GM19043 (cell line): Measurements from ENCODE around the gene RTF1.

Experiments
- ATAC-seq: cut with Tn5 transposase; IDR thresholded peaks from one replicate; pipeline ENCODE4 v1.9.1; 2021; ENCODE audit warnings: low read depth; ENCODE audit not compliant: unreplicated experiment

Gene RTF1

DNA sequence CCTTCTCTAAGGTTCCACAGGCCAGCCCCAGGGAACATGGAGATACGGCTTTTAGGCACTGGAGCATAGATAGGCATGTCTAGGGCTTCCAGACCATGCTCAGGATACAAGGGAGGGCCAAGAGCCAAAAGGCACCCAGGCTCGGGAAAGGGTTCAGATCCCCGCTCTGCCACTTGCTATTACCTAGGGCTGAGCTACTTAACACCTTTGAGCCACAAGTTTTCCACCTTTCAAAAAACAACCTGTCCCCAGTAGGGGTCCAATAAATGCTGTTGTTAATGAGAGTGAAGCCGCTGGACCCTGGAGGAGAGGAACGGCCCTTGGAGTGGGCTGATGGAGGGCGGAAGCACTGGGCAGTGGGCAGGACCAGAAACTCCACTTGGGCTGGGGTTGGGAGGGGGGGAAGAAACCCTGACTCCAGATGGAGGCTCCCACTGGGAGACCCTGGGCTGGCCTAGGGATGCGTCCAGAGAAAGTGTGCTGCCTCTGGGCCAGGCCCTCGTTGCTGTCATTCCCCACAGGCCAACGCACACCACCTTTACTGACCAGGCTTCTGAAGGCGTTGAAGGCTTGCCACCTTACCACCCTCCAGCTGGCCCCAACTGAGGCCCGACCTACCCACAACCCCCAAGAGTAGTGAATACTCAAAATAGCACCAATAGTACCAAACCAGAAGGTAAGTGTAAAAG, 68.2 kb downstream of the RTF1 start:
- no peak for ATAC-seq

DNA sequence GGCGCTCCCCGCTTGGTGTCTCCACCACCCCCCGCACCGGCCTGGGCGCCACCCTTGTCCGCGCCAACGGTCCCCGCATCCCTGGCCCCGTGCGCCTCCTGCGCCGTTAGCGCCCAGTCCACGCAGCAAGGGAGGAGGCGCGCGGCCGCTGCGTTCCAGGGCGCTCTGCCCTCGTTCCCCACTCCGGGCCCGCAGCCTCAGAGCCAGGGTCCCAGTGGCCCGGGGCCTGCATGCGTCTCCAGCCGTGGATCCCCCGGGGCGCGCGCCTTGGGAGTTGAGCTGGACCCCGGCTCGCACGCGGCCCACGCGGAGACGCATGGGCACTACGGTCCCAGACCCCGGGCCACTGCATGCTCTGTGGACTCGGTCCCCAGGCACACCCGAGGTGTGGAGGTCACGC, 69.4 kb downstream of the RTF1 start:
- no peak for ATAC-seq

DNA sequence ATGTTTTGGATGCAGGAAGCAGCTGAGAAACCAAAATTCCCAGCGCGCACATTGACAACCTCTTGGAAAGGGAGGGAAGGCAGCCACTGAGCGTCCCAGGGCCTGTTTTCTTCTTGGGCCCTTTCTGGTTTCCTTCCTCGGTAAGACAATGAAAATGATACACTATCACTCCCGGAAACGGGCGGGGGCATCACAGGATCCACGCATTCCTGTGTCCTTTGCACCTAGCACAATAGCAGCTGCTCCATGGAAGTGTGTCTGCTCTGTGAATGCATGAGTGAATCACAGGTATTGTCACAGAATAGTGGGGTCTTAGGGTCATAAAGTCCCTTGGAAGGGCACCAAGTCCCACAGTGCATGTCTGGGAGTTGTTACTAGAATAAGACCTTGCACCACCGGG, 70.5 kb downstream of the RTF1 start:
- ATAC-seq = no peak

DNA sequence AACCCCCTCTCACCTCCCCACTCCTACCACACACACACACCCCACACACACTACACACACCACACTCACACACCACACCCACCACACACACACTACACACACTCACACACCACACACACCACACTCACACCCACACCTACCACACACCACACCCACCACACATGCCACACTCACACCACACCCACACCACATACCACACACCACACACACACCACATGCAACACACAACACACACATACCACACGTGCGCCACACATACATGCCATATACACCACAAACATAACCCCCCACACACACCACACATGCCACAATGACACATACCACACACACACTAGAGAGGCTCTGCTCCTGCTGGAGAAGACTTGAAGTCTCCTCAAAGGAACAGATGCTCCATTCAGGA, 70.9 kb downstream of the RTF1 start:
- no peak for ATAC-seq

DNA sequence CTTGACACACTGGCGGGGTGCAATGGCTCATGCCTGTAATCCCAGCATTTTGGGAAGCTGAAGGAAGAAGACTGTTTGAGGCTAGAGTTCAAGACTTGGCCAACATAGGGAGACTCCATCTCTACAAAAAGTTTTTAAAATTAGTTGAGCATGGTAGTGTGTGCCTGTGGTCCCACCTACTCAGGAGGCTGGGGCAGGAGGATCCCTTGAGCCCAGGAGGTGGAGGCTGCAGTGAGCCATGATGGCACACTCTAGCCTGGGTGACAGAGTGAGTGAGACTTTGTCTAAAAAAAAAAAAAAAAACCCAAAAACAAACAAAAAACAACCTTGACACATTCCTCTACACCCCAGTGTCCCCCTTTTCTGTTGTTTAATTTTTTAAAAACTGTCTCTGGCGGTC, 72.7 kb downstream of the RTF1 start:
- no peak for ATAC-seq

DNA sequence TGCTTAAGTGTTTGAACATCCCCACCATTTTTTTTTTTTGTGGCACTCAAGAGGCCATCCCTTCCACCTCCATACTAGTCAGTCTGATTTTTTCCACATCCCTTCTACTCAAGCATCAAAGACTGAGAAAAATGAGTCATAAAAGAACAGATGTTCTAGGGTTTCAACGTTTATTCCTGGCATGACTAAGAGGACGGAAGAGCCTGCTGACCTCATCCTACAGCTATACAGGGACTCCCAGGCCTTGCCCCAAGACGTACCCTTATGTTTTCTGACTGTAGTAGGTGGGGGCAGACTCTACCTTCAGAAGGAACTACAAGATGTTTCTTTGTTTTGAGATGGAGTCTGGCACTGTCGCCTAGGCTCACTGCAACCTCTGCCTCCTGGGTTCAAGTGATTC, 73.5 kb downstream of the RTF1 start:
- no peak for ATAC-seq

DNA sequence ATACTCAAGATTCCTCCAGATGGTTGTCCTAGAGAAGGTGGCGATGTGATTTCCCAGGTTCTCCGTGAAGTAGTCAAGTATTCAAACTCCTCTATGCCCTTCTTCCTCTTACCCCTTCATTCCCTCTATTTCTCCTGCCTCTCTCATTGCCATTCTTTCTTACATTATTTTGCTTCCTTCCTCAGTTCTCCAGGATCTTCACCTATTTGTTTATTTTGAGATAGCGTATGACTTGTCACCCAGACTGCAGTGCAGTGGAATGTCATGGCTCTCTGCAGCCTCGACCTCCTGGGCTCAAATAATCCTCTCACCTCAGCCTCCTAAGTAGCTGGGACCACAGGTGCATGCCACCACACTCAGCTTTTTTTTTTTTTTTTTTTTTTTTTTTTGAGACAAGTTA, 75.0 kb downstream of the RTF1 start:
- ATAC-seq = no peak

DNA sequence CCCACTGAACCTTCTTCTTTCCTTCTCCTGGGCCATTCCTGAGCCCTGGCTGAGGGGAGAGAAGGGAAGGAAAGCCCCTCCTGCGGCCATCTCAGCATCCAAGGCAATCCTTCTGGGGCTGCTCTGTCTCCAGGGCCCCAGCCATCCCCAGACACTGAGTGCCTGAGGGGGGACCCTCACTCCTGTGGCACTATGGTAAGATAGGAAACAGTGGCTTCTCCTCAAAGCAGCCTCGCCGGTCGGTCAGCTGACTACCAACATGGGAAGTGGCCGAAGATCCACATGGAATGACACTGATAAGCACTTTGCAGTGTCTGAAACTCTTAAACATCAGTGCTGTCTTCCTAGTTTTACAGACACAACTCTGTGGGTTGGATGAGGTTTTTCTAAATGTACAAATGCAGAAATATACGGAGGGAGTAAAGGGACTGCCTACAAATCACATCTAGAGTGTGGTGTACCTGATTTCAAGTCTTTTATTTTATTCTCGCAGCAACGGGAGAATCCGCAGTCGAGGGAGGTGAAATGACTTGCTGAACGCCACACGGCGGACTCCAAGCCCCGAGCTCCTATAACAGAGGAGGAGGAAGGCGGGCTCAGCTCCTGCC, 75.8 kb downstream of the RTF1 start:
- no peak for ATAC-seq

DNA sequence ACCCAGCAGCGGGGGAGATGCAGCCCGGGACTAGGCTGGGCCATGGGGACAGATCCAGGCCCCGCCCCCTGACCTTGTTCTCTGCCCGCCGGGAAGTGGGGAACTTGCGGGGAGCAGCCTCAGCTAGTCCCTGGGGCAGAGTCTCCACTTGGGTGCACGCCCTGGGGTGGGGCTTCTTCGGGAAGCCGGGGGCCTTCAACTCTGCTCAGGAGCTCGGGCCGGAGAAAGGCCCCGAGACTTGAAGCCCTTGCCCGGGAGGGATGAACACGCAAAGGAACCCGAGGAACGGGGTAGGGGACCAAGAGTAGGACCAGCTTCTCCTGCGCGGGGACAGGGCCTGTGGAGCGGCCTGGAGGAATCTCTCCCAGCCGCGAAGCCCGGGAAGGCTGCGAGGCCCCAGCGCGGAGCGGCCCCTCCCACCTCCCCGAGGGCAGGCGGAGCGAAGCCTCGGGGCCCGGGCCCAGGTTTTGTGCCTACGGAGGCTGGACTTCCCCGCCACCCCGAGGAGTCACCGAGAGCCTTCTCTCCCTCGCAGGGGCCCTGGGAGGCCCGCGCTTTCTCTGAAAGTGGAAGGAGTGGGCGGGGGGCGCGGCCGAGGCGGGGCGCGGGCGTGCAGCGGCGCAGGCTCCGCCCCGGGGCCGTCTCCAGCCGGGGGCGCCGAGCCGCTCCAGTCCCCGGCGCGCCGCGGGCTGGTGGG, 76.5 kb downstream of the RTF1 start, which contains the start of gene ITPKA:
Gene ITPKA (plus strand): TSS at position 670 of the 697 bp plus-strand sequence. CDS start 54 bp downstream, outside the sequence.
- no peak for ATAC-seq

DNA sequence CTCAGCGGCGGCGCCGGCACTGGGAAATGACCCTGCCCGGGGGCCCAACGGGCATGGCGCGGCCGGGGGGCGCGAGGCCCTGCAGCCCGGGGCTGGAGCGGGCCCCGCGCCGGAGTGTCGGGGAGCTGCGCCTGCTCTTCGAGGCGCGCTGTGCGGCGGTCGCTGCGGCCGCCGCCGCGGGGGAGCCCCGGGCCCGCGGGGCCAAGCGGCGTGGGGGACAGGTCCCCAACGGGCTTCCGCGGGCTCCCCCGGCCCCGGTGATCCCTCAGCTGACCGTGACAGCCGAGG, 77.0 kb downstream of the RTF1 start:
- ATAC-seq = no peak

DNA sequence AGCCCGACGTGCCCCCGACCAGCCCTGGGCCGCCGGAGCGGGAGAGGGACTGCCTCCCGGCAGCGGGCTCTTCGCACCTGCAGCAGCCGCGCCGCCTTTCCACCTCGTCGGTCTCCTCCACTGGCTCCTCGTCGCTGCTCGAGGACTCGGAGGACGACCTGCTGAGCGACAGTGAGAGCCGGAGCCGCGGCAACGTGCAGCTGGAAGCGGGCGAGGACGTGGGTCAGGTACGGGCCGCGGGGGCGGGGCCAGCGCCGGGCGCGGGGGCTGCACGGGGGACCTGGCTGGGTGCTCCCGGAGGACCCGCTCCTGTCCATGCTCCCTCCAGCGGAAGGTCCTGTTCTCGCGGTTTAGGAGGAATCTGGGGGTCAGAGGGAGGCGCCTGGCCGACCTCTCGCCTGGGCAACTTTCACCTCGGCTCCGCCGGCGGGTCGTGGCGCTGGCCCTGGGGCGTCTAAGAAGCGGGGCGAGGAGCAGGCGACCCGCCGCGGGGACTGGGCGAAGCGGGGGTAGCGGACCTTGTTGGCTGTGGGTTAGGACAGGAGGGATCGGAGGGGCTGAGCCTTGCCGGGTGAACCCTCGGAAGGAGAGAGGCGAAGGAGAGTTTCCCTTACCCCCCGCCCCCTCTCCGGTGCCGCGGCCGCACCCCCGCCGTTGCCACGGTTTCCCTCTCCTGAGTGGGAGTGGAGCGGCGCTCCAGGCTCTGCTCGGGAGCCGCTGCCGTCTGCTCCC, 77.5 kb downstream of the RTF1 start:
- ATAC-seq = no peak

DNA sequence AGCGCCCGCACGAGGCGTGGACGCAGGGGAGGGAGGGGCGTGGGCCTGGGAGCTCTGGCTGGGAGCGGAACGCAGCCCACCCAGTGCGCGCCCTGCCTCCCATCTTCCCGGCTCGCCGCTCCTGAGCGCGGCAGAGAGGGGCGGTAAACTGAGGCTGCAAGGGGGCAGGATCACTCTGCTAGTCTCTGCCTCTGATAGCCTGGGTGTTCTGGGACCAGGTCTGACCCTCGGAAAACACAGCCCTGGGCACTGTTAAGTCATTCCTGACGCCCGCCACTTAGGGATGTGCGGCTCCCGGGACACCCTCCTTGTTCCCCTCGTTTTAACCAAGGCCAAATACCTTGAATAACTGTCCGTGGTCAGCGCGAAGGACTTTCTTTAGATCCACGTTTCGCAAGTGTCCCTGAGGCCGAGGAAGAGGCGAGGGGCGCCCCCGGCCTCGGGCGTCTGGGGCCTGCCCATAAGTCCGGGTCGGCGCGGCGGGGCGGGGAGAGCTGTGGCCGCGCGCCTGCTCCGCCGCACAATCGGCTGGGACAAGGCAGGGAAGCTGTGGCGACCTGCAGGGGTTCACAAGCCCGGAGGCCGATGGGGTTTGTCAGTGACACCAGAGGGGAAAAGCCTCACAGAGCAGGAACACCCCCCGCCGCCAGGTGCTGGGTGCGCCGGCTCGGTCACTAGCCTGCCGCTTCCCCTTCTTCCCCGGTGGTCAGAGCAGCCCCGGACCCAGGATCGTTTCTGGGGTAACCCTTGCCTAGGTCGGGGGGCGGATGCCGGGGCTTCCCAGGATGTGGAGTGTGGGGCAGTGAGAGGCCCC, 78.2 kb downstream of the RTF1 start:
- no peak for ATAC-seq

DNA sequence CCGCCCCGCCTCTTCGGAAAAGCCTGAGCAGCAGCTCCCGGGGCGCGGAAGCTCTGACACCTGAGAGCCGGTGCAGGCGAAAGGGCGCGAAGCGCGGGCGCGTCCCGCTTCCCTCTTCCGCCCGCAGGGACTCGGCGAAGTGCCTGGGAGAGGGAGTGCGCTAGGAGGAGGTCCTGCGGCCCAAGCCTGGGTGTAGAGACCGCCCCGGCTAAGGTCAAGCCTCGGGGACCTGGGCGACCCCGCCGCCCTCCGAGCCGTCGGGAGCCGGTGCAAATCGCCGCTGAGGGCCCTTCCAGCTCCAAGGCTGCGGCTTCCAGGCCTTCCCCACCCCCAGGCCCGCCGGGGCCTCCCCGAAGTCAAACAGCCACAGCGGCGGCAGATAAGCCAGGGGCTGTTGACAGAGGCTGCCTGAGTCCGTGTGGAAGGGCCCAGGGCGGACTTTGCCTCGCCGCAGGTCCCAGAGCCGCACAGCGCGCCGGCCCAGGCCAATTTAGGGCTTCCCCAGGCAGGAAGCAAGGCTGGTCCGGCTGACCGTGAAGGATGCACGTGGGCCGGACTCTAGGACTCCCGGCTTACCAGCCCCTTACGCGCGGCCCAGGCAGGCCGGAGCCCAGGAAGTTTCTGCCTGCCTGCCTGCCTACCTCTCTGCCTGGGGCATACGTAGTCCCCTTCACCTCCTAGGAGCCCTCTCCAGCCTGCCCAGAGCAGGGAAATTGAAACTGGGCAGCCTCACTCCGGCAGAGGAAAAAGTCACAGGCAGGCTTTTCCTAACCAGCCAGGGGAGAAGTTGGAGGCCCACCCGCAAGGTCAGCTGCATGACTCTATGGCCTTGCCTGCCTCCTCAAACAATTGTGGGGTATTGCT, 79.1 kb downstream of the RTF1 start:
- no peak for ATAC-seq

DNA sequence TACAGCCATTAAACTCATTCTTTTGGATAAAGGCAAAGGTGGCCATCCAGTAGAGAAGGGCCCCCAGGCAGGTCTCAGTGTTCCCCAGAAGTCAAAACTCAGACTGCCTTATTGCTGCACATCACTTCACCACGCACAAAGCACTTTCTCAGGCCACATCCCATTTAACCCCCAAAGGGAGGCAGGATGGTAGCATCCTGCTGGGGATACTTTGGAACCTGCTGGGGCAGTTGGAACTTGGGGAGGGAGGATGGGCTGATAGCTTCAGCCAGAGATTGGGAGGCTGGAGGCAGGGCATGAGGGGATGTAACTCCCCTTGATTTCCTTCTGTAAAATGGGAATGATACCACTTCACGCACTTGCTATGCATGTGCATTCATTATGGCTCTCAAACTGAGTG, 81.8 kb downstream of the RTF1 start:
- ATAC-seq = no peak

DNA sequence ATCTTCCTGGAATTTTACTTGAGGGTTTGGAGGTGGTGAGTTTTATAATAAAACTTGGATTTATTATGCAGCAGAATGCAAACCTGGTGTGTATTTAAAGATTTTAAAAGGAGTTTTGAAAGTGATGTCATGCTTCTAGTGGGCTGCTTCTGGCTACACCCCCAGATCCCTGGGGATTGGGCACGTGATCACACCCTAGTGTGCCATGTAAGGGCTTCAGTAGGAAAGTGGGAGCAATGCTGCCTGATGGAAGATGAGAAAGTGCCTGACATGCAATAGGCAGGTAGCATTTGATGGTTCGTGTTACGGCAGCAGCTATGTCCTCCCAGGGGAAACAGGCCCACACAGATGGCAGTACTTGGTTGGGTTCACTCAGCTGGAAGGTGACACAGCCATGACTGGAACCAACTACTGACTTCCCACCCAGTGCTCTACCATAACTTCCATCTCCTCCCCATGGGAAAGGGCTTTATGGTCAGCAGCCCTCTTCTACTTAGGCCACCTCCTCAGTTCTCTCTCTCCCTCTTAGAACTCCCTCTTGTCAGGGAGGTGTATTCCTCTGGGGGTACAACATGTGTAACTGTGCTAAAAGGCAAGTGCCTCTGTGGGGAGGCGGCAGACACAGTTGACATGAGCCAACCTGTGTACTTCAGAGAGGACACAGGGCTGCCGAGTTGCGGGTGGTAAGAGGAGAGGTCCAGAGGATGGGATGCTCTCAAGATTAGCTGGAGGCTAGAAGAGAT, 82.4 kb downstream of the RTF1 start:
- no peak for ATAC-seq

DNA sequence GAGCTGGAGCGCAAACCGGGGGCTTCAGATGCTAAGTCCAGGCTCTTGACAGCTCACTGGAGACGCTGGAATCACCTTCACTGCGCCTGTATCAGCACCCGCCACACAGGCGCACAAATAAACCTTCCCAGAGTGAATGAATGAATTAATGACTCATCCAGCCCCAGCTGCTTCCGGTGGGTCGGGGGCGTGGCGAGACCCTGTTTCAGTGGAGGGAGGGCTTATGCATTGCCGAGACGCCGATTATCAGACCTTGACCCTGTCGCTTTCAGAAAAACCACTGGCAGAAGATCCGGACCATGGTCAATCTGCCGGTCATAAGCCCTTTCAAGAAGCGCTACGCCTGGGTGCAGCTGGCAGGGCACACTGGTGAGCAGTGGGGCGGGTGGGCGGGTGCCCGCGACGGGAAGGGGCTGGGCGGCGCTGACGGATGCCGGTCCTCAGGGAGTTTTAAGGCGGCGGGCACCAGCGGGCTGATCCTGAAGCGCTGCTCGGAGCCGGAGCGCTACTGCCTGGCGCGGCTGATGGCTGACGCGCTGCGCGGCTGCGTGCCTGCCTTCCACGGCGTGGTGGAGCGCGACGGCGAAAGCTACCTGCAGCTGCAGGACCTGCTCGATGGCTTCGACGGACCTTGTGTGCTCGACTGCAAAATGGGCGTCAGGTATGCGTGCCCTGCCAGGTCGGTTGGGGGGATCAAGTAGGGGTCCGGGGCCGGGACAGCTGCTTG, 84.5 kb downstream of the RTF1 start:
- no peak for ATAC-seq

DNA sequence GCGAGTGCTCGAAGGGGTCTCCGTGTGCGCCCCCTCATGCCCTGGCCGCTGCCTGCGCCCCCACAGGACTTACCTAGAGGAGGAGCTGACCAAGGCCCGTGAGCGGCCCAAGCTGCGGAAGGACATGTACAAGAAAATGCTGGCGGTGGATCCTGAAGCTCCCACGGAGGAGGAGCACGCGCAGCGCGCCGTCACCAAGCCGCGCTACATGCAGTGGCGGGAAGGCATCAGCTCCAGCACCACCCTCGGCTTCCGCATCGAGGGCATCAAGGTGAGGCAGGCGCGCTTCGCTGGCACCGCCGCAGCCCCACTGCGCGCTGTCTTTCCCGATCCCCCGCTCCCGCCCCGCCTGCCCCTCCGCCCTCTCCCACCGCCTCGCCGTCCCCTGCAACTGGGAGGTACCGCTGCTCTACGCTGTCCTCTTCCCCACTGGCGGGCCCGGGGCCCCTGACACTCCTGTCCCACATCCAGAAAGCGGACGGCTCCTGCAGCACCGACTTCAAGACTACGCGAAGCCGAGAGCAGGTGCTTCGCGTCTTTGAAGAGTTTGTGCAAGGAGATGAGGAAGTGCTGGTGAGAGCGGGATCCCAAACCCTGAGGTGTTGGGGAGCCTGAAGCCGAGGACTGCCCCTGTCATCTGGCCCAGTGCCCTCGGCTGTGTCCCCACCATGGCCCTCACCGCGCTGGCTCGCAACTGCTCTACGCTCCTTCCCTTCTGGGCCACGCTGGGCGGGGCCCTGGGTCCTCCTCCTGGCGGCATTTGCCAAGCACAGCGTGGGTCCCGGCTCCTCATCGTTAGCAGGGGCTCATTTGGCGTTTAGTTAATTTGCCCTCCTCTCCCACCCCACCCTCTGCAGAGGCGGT, 85.3 kb downstream of the RTF1 start:
- ATAC-seq = no peak
